DMS 273 treated with DMSO at 0.1 percent for 48 hours (cell line): ENCODE measurements around the gene CHCHD3.
"Not testable (repeated sequence)": the region's sequence is repeated elsewhere in the genome, so short reads cannot be mapped to it uniquely, and the experiment has no call there.

ENCODE experiments used
- DNase-seq: peaks from one replicate; lab custom pipeline; 2025; lab: John Stamatoyannopoulos, UW

CHCHD3 gene

GRCh38 chr7:132902294-132902693 lies 179.6 kb downstream of the CHCHD3 start:
- not testable (repeated sequence) for DNase-seq

GRCh38 chr7:132901241-132901640 lies 180.6 kb downstream of the CHCHD3 start:
- DNase-seq = no peak

GRCh38 chr7:132899833-132900232 lies 182.1 kb downstream of the CHCHD3 start:
- no peak for DNase-seq

- not testable (repeated sequence) for DNase-seq
Measured at GRCh38 chr7:132898641-132899175, 183.2 kb downstream of the CHCHD3 start.

GRCh38 chr7:132897093-132897687 lies 184.7 kb downstream of the CHCHD3 start:
- DNase-seq = no peak

GRCh38 chr7:132895231-132895630 lies 186.7 kb downstream of the CHCHD3 start:
- no peak for DNase-seq

GRCh38 chr7:132893560-132893959 lies 188.3 kb downstream of the CHCHD3 start:
- no peak for DNase-seq

- DNase-seq = not testable (repeated sequence)
Measured at GRCh38 chr7:132892744-132893143, 189.1 kb downstream of the CHCHD3 start.

- no peak for DNase-seq
Measured at GRCh38 chr7:132891554-132891953, 190.3 kb downstream of the CHCHD3 start.

GRCh38 chr7:132882714-132883428 lies 199.0 kb downstream of the CHCHD3 start:
- DNase-seq = no peak

GRCh38 chr7:132881317-132881716 lies 200.6 kb downstream of the CHCHD3 start:
- peak; percentile 81 for DNase-seq

- DNase-seq = no peak
Measured at GRCh38 chr7:132879579-132879978, 202.3 kb downstream of the CHCHD3 start.

- no peak for DNase-seq
Measured at GRCh38 chr7:132878204-132878919, 203.5 kb downstream of the CHCHD3 start.

- DNase-seq = no peak
Measured at GRCh38 chr7:132877573-132877972, 204.3 kb downstream of the CHCHD3 start.

GRCh38 chr7:132876576-132876975 lies 205.3 kb downstream of the CHCHD3 start:
- no peak for DNase-seq

GRCh38 chr7:132872034-132872433 lies 209.9 kb downstream of the CHCHD3 start:
- DNase-seq = no peak

- DNase-seq = no peak
Measured at GRCh38 chr7:132871419-132871818, 210.5 kb downstream of the CHCHD3 start.

GRCh38 chr7:132869166-132869861 lies 212.6 kb downstream of the CHCHD3 start:
- DNase-seq = no peak

- no peak for DNase-seq
Measured at GRCh38 chr7:132866551-132866950, 215.3 kb downstream of the CHCHD3 start.

GRCh38 chr7:132866144-132866531 lies 215.8 kb downstream of the CHCHD3 start:
- DNase-seq = no peak

GRCh38 chr7:132865366-132866143 lies 216.3 kb downstream of the CHCHD3 start:
- DNase-seq = no peak
